Karpas-422 (cell line): ENCODE results near the gene AZU1. TPM values are rescaled to one million over a fixed set of nuclear protein-coding genes. Genes with fewer than 3 reads are reported as not detected.
A peak's percentile ranks its signal among the peaks of the same experiment; 100 is the strongest.

Experiments
- DNase-seq: peaks from one replicate; pipeline ENCODE4 v3.0.0-alpha.2; 2015
- H2AFZ ChIP-seq: fragments of 200-600 bp; sonication (generic); 2 replicates; pipeline ENCODE4 v1.6.1; 2014; ENCODE audit warnings: antibody characterized with exemption, low read length, mixed read lengths
- H3K27ac ChIP-seq: fragments of 200-600 bp; sonication (generic); 2 replicates; pipeline ENCODE4 v1.5.1; 2014; ENCODE audit warnings: mild to moderate bottlenecking, low read length, moderate library complexity
- H3K27me3 ChIP-seq: fragments of 200-600 bp; sonication (generic); 2 replicates; pipeline ENCODE4 v1.6.1; 2014; ENCODE audit warnings: low read length, mixed read lengths
- H3K36me3 ChIP-seq: fragments of 200-600 bp; sonication (generic); 2 replicates; pipeline ENCODE4 v1.6.1; 2014; ENCODE audit warnings: low read length, mixed read lengths; ENCODE audit not compliant: insufficient read depth
- H3K4me1 ChIP-seq: fragments of 200-600 bp; sonication (generic); 2 replicates; pipeline ENCODE4 v1.6.1; 2014; ENCODE audit warnings: mild to moderate bottlenecking, low read length, mixed read lengths
- H3K4me2 ChIP-seq: fragments of 200-600 bp; sonication (generic); 2 replicates; pipeline ENCODE4 v1.6.1; 2014; ENCODE audit warnings: low read length, low read depth, mild to moderate bottlenecking; ENCODE audit not compliant: poor library complexity, severe bottlenecking
- H3K4me3 ChIP-seq: fragments of 200-600 bp; sonication (generic); 2 replicates; pipeline ENCODE4 v1.5.1; 2014; ENCODE audit warnings: mild to moderate bottlenecking, antibody characterized with exemption, low read length, mixed read lengths
- H3K79me2 ChIP-seq: fragments of 200-600 bp; sonication (generic); 2 replicates; pipeline ENCODE4 v1.6.1; 2014; ENCODE audit warnings: mild to moderate bottlenecking, low read length, mixed read lengths
- H3K9ac ChIP-seq: fragments of 200-600 bp; sonication (generic); 2 replicates; pipeline ENCODE4 v1.6.0; 2014; ENCODE audit warnings: low read length
- H3K9me2 ChIP-seq: fragments of 200-600 bp; sonication (generic), shearing (Covaris generic); replicated peaks from 2 replicates; pipeline ENCODE4 v1.6.0; 2014; ENCODE audit warnings: mild to moderate bottlenecking, low read length, moderate library complexity; ENCODE audit not compliant: insufficient read depth
- H3K9me3 ChIP-seq: fragments of 300-700, 200-600 bp; sonication (generic); 2 replicates; pipeline ENCODE4 v1.6.1; 2014; ENCODE audit warnings: low read length, mixed read lengths
- H4K20me1 ChIP-seq: fragments of 200-600 bp; sonication (generic); 2 replicates; pipeline ENCODE4 v1.6.1; 2014; ENCODE audit warnings: mild to moderate bottlenecking, antibody characterized with exemption, low read length, low read depth; ENCODE audit not compliant: insufficient read depth
- total RNA-seq: library from RNA; depleted of rRNA; stranded (reverse); fragments of >200 nt; shearing (Covaris generic); gene quantifications from 2 replicates; pipeline ENCODE4 v1.2.3, GENCODE V29; 2014; ENCODE audit warnings: low replicate concordance

The AZU1 gene
- total RNA-seq, 1 experiment from 2014 or later: not detected

DNA sequence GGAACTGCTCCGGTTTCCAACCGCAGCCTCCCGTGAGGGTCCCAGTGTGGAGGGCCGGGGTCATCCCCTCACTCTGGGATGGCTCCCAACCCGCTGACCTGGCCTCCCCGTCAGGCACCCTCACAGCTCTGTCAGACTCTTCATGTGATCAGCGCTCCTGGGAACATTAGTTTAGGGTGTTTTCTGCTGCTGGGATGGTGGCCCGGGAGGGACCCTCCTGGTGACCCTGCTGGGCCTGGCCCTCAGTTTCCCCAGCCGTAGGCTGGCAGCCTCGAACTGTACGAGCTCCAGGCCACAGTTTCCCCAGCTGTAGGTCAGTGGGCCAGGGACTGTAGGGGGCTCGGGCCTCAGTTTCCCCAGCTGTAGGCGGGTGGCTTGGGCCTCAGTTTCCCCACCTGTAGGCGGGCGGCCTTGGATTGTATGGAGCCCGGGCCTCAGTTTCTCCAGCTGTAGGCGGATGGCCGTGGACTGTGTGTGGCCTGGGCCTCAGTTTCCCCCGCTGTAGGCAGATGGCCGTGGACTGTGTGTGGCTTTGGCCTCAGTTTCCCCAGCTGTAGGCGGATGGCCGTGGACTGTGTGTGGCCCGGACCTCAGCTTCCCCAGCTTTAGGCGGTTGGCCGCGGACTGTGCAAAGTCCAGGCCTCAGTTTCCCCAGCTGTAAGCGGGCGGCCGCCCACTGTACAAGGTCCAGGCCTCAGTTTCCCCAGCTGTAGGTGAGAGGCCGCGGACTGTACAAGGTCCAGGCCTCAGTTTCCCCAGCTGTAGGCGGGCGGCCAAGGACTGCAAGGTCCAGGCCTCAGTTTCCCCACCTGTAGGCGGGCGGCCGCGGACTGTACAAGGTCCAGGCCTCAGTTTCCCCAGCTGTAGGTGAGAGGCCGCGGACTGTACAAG is 31.7 kb upstream of the AZU1 start:
- Histone ChIP-seq H2AFZ (peak overlapping the region; percentile 44; the same call in 1 of the 2 replicates), H3K79me2 (peaks cover 31% of the 10 kb centered on the region), H3K27me3 (no peaks in the 10 kb centered on the region), H3K36me3 (peaks cover 25% of the 10 kb centered on the region), H3K9me2 (no peaks in the 10 kb centered on the region), H3K4me1 (peaks cover 13% of the 10 kb centered on the region), H3K27ac (no peak overlapping the region), H3K9ac (peak overlapping the region; percentile 69; the same call in 1 of the 2 replicates), H3K9me3 (no peaks in the 10 kb centered on the region), H3K4me2 (peak overlapping the region; percentile 67), H3K4me3 (peak overlapping the region; percentile 64), H4K20me1 (peaks cover 31% of the 10 kb centered on the region)
- peak; percentile 43 for DNase-seq

DNA sequence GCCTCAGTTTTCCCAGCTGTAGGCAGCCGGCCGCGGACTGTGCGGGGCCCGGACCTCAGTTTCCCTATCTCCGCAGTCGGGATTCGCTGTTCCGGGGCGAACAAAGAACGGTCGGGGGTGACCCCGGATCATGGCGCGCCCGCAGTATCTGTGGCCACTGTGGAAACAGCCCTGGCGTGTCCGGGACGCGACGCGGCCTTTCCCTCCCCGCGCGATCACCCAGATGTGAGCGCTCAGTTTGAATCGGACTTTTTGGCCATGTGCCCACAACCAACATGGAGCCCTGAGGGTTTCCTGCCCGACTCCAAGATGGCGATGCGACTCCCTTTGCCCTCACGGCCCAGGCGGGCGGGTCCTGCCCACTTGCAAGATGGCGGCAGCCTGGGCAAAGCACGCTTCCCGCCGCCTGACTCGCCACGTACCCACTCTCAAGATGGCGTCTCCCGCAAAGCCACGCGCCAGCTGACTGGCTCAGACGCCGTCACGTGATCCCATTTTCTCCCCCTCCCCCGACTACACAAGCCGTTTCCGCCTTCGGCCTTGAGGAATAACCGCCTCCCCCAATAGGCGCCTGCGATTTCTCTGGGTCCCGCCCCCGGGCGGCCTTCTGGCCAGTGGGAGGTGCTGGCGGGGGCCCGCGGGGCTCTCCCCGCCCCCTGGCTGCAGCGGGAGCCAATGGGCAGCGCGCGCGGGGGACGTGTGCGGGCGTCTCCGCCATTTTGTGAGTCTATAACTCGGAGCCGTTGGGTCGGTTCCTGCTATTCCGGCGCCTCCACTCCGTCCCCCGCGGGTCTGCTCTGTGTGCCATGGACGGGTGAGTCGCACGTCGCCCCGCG is 30.7 kb upstream of the AZU1 start, which contains the start of gene PTBP1:
TSS of gene PTBP1 (plus strand) at position 761 of the 836 bp plus-strand sequence. CDS start at position 807, 46 bp downstream.
- Histone ChIP-seq H2AFZ (peak within 1 kb of the TSS; percentile 44; the same call in 1 of the 2 replicates), H3K9ac (peak within 1 kb of the TSS; percentile 99), H3K27ac (peak within 1 kb of the TSS; percentile 82)

DNA sequence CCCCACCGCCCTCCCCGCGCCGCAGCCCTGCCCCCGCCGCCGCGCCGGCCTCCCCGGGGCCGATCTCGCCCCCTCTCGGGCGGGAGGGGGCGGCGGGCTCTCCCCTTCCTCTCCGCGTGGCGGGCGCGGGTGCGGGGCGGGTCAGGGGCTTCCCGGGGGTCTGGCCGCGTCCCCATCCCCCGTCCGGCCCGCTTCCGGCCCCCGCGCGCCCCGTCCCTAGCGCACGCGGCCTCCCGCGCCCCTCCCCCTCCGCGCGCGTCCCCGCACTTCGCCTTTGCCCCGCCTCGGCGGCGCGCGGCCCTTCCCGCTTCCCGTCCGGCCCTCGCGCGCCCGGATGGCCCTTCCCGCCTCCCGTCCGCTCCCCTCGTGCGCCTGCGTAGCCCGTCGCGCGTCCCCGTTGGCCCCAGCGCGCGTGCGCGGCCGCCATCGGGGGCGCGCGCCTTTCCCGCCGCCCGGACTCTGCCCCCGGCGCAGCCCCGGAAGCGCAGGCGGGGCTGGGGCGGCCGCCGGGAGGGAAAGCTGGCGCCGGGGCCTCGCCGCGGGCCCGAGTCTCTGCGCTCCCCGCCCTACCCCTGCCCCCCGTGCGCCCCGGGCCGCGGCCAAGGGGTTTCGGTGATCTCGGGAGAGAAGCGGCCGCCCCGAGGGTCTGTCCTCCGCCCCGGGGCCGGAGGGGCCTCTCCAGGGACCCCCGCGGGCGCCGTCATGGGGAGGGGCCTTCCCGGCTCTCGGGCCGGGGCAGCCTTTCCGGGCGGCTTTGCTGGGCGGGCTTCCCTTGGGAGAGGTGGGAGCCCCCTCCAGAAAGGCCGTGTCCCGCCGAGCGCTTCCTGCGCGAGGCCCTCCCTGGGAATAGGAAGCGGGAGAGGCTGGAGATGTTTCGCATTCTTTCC is 29.9 kb upstream of the AZU1 start:
- no peaks in the 10 kb centered on the region for H3K27me3 ChIP-seq
- peaks cover 49% of the 10 kb centered on the region for H3K79me2 ChIP-seq
- peaks cover 42% of the 10 kb centered on the region for H3K36me3 ChIP-seq
- H3K9ac ChIP-seq: peak overlapping the region; percentile 99
- H3K27ac ChIP-seq: peak overlapping the region; percentile 82
- no peaks in the 10 kb centered on the region for H3K9me3 ChIP-seq
- peak overlapping the region; percentile 98 for H3K4me2 ChIP-seq
- peak overlapping the region; percentile 100 for H3K4me3 ChIP-seq
- peak; percentile 96 for DNase-seq
- H4K20me1 ChIP-seq: peaks cover 49% of the 10 kb centered on the region
- no peak overlapping the region for H2AFZ ChIP-seq
- H3K9me2 ChIP-seq: no peaks in the 10 kb centered on the region
- H3K4me1 ChIP-seq: peaks cover 13% of the 10 kb centered on the region

More for the DNA sequence above, 30.7 kb upstream of the AZU1 start, which contains the start of gene PTBP1:
- Histone ChIP-seq H3K9me2 (no peaks in the 10 kb centered on the region), H3K4me3 (peak within 1 kb of the TSS; percentile 100), H4K20me1 (peaks cover 40% of the 10 kb centered on the region), H3K9me3 (no peaks in the 10 kb centered on the region), H3K4me1 (peaks cover 13% of the 10 kb centered on the region), H3K79me2 (peaks cover 41% of the 10 kb centered on the region), H3K36me3 (peaks cover 34% of the 10 kb centered on the region), H3K4me2 (peak within 1 kb of the TSS; percentile 98), H3K27me3 (no peaks in the 10 kb centered on the region)
- DNase-seq: peak; percentile 100

DNA sequence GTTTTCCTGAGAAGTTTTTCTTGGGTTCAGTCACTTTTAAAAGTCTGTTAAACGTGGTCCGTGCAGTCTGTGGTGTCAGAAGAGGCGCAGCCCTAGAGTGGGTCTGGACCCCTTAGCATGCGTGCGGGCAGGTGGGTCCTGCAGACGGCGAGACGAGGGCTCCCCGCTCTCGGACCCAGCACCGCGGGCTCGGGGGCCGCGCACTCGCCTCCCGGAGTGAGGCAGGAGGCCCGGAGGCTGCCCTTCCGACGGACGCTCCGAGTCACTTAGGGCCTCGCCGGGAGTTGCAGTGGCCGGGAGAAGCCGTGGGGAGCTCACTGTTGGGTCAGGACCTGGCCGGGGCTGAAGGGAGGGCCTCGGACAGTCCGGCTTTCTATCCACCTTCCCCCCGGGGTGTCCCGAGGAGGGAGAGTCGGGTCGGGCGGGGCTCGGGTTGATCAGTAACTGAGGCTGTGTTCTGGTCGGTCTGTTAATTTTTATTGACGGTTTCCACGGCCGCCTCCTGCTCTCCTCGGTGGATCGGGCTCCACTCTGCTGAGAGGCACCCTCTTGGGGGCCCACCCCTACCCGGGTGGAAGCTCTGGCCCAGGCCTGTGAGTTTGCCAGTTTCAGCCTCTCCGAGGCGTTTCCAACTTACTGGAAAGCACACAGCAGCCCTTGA is 29.1 kb upstream of the AZU1 start:
- Histone ChIP-seq H4K20me1 (peaks cover 57% of the 10 kb centered on the region), H3K4me3 (peak overlapping the region; percentile 100), H3K9me2 (no peaks in the 10 kb centered on the region), H3K79me2 (peaks cover 57% of the 10 kb centered on the region), H3K9ac (peak overlapping the region; percentile 99), H3K9me3 (no peaks in the 10 kb centered on the region), H3K27me3 (no peaks in the 10 kb centered on the region), H2AFZ (no peak overlapping the region), H3K4me2 (peak overlapping the region; percentile 98), H3K4me1 (peaks cover 13% of the 10 kb centered on the region), H3K36me3 (peaks cover 50% of the 10 kb centered on the region), H3K27ac (peak overlapping the region; percentile 73)
- DNase-seq: no peak

DNA sequence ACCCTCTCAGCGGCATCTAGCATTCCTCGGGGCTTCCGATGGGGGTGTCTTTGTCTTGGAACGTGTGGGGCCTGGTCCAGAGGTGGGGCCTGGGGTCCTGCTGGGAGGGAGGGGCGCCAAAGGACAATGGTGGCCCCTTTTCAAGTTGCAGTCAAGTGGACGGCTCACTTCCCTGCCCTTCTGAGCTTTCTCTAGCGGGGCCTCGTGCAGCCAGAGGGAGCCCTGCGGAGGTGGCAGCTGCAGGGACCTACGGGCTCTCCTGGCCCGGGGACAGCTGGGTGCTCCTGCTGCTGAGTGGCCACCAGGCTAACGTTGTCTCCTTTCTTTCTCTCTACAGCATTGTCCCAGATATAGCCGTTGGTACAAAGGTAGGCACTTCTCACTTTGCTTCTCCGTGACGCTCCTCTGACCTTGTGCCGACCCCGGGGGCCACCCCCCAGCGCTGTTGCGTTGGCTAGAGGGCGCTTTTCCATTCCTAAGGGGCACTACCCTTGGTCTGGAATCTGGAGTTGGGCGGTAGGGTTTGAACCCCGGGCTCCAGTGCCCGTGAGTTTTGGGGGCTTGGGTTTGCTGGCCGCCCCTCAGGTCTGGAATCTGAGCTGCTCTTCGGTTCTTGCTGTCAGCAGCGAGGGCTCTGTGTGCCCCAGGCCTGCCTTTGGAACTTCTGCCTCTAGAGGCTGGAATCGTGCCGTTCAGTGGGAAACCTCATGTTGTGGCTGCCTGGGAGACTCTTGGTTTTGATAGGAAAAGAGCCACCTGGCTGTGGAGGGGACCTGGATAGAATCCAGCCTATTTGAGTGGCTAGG is 28.4 kb upstream of the AZU1 start:
- Histone ChIP-seq H3K36me3 (peaks cover 57% of the 10 kb centered on the region), H3K27ac (no peak overlapping the region), H4K20me1 (peaks cover 61% of the 10 kb centered on the region), H3K79me2 (peaks cover 59% of the 10 kb centered on the region), H3K4me2 (peak overlapping the region; percentile 98), H3K9me3 (no peaks in the 10 kb centered on the region), H3K9me2 (no peaks in the 10 kb centered on the region), H2AFZ (no peak overlapping the region), H3K9ac (peak overlapping the region; percentile 99), H3K4me3 (peak overlapping the region; percentile 100), H3K27me3 (no peaks in the 10 kb centered on the region), H3K4me1 (peaks cover 13% of the 10 kb centered on the region)
- no peak for DNase-seq

DNA sequence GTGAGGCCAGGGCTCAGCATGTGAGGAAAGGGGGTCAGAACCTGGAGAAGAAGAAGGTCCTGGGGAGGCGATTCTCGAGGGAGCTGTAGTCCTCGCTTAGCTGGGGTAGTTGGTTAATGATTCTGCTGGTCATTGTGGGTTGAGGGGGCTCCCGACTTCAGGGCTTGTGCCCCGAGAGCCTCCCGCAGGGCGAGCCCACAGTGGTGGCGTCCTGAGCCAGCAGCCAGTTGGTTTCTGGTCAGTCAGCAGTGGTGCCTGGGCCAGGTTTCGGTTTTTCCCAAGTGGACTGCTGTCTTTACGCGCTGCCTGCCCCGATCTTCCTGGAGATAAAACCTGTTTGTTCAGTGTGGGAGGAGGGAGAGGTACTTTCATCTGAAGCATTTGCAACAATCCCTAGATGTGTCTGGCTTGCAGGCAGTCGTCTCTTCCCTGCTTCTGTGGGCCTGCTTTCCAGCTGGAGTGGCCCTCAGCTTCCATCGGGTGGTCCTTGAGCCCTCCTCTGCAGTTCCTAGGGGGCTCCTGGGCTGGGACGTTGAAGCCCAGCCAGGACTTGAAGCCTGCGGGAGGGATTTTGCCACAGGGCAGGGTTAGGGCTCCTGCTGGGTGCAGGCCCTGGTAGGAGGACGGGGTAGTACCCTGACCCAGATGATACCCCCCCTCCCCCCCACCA is 27.1 kb upstream of the AZU1 start:
- H3K27ac ChIP-seq: no peak overlapping the region
- H3K9ac ChIP-seq: no peak overlapping the region
- no peak overlapping the region for H2AFZ ChIP-seq
- no peaks in the 10 kb centered on the region for H3K27me3 ChIP-seq
- H3K4me3 ChIP-seq: no peak overlapping the region
- no peaks in the 10 kb centered on the region for H3K9me3 ChIP-seq
- H3K79me2 ChIP-seq: peaks cover 59% of the 10 kb centered on the region
- peaks cover 72% of the 10 kb centered on the region for H4K20me1 ChIP-seq
- peaks cover 61% of the 10 kb centered on the region for H3K36me3 ChIP-seq
- DNase-seq: no peak
- no peaks in the 10 kb centered on the region for H3K9me2 ChIP-seq
- H3K4me1 ChIP-seq: peaks cover 13% of the 10 kb centered on the region
- H3K4me2 ChIP-seq: no peak overlapping the region
